Stimulated activated CD4-positive, alpha-beta T cell treated with anti-CD3 and anti-CD28 coated beads, Interleukin-15, amount 100 ng/mL, for 24 hours (primary cell): ENCODE results near the gene LRRC40.

Source experiments
- DNase-seq: peaks from one replicate; pipeline ENCODE4 v3.0.0-alpha.2; 2020

LRRC40 gene

DNA sequence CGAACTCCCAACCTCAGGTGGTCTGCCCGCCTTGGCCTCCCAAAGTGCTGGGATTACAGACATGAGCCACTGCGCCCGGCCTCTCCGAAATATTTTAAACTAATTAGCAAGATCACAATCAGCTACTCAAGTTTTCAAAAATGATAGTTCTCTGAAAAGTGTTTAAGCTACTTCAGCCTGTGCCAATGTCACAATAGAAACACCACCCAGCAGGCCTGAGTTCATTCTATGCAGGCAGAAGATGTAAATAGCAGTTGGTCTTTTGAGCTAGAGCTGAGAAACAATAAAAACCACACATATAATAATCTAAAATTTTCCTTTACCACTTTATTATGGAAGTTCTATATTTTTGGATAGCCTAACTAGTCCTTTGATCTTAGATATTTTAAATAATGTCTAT, 96.1 kb downstream of the LRRC40 start:
- no peak for DNase-seq

- DNase-seq, result no peak
Measured at GRCh38 chr1:70103770-70104169, 101.6 kb downstream of the LRRC40 start.

DNA sequence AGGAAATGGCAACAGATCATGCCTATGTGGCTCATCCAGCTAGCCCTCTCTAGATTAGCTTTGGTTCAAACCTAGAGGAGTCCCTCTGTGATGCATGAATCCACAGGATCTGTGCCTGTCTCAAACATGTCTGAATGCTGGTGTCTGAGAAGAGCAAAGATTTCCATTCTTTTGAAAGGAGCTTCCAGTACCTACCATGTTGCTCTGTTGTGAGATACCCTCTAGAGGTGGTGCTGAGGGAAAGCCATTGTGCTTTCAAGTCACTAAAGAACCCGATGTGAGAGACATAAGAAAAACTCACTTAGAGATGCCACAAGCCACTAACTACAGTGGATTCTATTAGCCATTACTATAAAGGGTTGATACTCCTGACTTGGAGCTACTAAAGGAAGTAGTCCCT, 103.6 kb downstream of the LRRC40 start:
- no peak for DNase-seq

DNA sequence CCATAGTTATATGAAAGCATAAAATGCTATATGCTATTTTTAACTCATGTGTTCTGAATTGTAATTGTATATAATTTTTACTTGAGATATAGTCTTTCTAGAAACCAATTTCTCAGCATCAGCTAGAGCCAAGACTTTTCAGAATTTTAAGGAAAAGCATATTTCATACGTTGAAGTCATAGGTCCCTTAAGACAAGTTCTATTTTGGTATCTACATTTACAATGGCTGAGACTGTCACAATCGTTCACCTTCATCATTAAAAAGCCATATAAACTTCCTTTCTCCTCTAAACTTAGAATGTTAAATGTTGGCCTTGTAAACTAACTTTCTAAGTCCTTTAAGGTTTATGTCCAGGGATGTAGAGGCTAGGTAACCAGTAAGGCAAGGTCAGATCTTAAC, 104.1 kb downstream of the LRRC40 start:
- no peak for DNase-seq
